ENCODE data around the gene EFHD2.
"Not testable (repeated sequence)": the region's sequence is repeated elsewhere in the genome, so short reads cannot be mapped to it uniquely, and the experiment has no call there.

EFHD2 gene

GRCh38 chr1:15452866-15453571 lies 43.3 kb downstream of the EFHD2 start:
- FAIRE-seq: no peak
- no peak for DNase-seq (ENCODE audit: low spot score)

GRCh38 chr1:15453734-15454133 lies 44.0 kb downstream of the EFHD2 start:
- DNase-seq (ENCODE audit: low spot score): no peak
- FAIRE-seq: no peak

GRCh38 chr1:15454256-15454655 lies 44.6 kb downstream of the EFHD2 start:
- peak; percentile 29 for DNase-seq (ENCODE audit: low spot score)
- FAIRE-seq: peak; percentile 62

GRCh38 chr1:15455522-15455921 lies 45.8 kb downstream of the EFHD2 start:
- DNase-seq (ENCODE audit: low spot score) (no peak), FAIRE-seq (no peak)

- FAIRE-seq (no peak), DNase-seq (ENCODE audit: low spot score) (no peak)
Observed at GRCh38 chr1:15456313-15456954, 46.7 kb downstream of the EFHD2 start, which contains the start of gene CELA2A. CELA2A (plus strand) TSS chr1:15456732; CDS start chr1:15456754, 22 bp downstream.

- FAIRE-seq: no peak
- DNase-seq (ENCODE audit: low spot score): no peak
Observed at GRCh38 chr1:15457585-15457984, 47.9 kb downstream of the EFHD2 start.

GRCh38 chr1:15458388-15458787 lies 48.7 kb downstream of the EFHD2 start:
- DNase-seq (ENCODE audit: low spot score); FAIRE-seq: not testable (repeated sequence)

GRCh38 chr1:15459771-15460707 lies 50.4 kb downstream of the EFHD2 start:
- no peak for DNase-seq (ENCODE audit: low spot score)
- FAIRE-seq: no peak

- no peak for FAIRE-seq
- peak; percentile 27 for DNase-seq (ENCODE audit: low spot score)
Observed at GRCh38 chr1:15460708-15461095, 51.0 kb downstream of the EFHD2 start.

GRCh38 chr1:15463064-15463800 lies 53.5 kb downstream of the EFHD2 start:
- not testable (repeated sequence) for FAIRE-seq; DNase-seq (ENCODE audit: low spot score)

- not testable (repeated sequence) for FAIRE-seq; DNase-seq (ENCODE audit: low spot score)
Observed at GRCh38 chr1:15463926-15464322, 54.2 kb downstream of the EFHD2 start.

- FAIRE-seq: no peak
Observed at GRCh38 chr1:15465674-15466073, 56.0 kb downstream of the EFHD2 start.

GRCh38 chr1:15466955-15467625 lies 57.4 kb downstream of the EFHD2 start:
- DNase-seq (ENCODE audit: low spot score); FAIRE-seq: not testable (repeated sequence)

More at GRCh38 chr1:15465674-15466073, 56.0 kb downstream of the EFHD2 start:
- no peak for DNase-seq (ENCODE audit: low spot score)

- FAIRE-seq: no peak
- no peak for DNase-seq (ENCODE audit: low spot score)
Observed at GRCh38 chr1:15468145-15468544, 58.5 kb downstream of the EFHD2 start.

GRCh38 chr1:15469361-15469760 lies 59.7 kb downstream of the EFHD2 start:
- FAIRE-seq (no peak), DNase-seq (ENCODE audit: low spot score) (no peak)

GRCh38 chr1:15469821-15470448 lies 60.2 kb downstream of the EFHD2 start:
- FAIRE-seq: not testable (repeated sequence)

GRCh38 chr1:15471067-15471466 lies 61.4 kb downstream of the EFHD2 start:
- not testable (repeated sequence) for FAIRE-seq; DNase-seq (ENCODE audit: low spot score)

More at GRCh38 chr1:15469821-15470448, 60.2 kb downstream of the EFHD2 start:
- DNase-seq (ENCODE audit: low spot score): not testable (repeated sequence)

GRCh38 chr1:15471723-15472122 lies 62.0 kb downstream of the EFHD2 start:
- FAIRE-seq: not testable (repeated sequence)

GRCh38 chr1:15472587-15472986 lies 62.9 kb downstream of the EFHD2 start:
- DNase-seq (ENCODE audit: low spot score) (no peak), FAIRE-seq (no peak)

More at GRCh38 chr1:15471723-15472122, 62.0 kb downstream of the EFHD2 start:
- DNase-seq (ENCODE audit: low spot score): not testable (repeated sequence)

All from RCC 7860 (cell line).